Fibroblast of villous mesenchyme (primary cell): ENCODE data around the gene CALHM1. TPM values are rescaled to one million over a fixed set of nuclear protein-coding genes. Genes with fewer than 3 reads are reported as not detected.

ENCODE experiments used
- DNase-seq: peaks from one replicate; pipeline ENCODE4 v3.0.0-alpha.2; 2010; ENCODE audit warnings: low read depth
- H3K4me3 ChIP-seq: 2 replicates; pipeline ENCODE4 v1.5.1; 2011; ENCODE audit warnings: low read depth, mild to moderate bottlenecking, low read length
- total RNA-seq: library from RNA; depleted of rRNA; stranded (reverse); fragments of >200 nt; gene quantifications from 2 replicates; pipeline ENCODE4 v1.2.3, GENCODE V29; 2012
- TF ChIP-seq, protein P1 (sequence below): IDR thresholded peaks from 2 replicates; pipeline ENCODE4 v1.5.1; 2012; ENCODE audit warnings: low read depth, mild to moderate bottlenecking, low read length; ENCODE audit not compliant: insufficient read depth

CALHM1 gene
- total RNA-seq, 1 donor = not detected

GRCh38 chr10:103456074-103456660 is 2.5 kb downstream of the CALHM1 start:
- DNase-seq = no peak
- TF ChIP-seq, protein P1, sequence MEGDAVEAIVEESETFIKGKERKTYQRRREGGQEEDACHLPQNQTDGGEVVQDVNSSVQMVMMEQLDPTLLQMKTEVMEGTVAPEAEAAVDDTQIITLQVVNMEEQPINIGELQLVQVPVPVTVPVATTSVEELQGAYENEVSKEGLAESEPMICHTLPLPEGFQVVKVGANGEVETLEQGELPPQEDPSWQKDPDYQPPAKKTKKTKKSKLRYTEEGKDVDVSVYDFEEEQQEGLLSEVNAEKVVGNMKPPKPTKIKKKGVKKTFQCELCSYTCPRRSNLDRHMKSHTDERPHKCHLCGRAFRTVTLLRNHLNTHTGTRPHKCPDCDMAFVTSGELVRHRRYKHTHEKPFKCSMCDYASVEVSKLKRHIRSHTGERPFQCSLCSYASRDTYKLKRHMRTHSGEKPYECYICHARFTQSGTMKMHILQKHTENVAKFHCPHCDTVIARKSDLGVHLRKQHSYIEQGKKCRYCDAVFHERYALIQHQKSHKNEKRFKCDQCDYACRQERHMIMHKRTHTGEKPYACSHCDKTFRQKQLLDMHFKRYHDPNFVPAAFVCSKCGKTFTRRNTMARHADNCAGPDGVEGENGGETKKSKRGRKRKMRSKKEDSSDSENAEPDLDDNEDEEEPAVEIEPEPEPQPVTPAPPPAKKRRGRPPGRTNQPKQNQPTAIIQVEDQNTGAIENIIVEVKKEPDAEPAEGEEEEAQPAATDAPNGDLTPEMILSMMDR = no peak
- no peak overlapping the region for H3K4me3 ChIP-seq

DNA sequence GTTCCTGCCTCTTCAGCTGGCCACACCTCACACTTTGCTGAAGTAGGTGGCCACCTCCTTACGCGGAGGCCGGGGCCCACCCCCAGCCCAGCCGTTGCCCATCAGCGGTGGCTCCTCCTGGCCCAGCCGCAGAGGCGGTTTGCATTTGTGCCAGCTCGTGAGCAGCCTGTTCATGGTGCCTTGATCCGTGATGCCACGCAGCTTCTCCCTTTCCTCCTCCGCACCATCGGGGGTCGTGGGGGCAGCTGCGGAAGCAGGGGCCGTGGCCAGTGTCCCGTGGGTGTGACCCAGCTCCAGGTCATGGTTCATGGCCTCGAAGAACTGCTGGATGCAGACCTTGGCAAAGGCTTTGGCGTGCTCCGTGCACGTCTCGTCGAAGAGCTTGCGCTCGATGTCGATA is 3.5 kb downstream of the CALHM1 start:
- DNase-seq = no peak
- TF ChIP-seq, protein P1 = no peak

GRCh38 chr10:103454026-103454425 is 4.7 kb downstream of the CALHM1 start:
- TF ChIP-seq, protein P1 = no peak
- no peak for DNase-seq

More for the DNA sequence above, 3.5 kb downstream of the CALHM1 start:
- H3K4me3 ChIP-seq = no peak overlapping the region

DNA sequence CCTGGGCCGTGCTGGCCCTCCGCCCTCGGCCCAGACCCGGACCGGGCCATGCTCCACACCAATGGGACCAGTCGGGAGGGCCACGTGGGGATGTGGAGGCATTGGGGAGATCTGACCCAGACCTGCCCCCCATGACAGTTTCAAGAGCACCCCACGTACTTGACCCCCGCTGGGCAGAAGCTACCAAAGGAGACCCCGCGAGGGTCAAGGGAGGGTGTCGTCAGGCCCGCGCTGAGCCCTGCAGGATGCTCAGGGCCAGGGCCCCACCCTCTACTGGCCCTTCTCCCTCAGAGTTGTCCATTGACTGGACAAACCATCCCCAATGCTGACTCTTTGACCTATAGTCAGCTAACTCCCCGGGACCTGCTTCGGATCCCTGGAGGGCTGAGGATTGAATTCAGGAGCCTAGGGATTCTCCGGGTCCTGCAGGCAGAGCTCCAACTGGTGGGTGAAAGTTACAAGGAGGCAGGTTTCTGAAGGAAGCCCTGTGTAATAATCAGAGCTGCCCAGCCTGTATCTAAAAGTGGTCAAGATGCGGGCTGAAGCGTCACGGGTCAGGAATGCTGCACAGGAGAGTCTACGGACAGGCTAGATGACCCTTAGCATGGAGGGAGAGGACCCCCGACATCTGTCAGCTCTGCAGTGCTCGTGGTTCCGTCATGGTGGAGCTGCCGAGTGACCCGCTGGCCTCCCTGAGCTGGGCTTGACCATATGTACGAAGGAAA is 6.0 kb downstream of the CALHM1 start:
- H3K4me3 ChIP-seq = peak overlapping the region; percentile 73
- TF ChIP-seq, protein P1 = no peak
- no peak for DNase-seq

More at GRCh38 chr10:103454026-103454425, 4.7 kb downstream of the CALHM1 start:
- no peak overlapping the region for H3K4me3 ChIP-seq

- DNase-seq = peak; percentile 60
- TF ChIP-seq, protein P1 = peak; percentile 3
- H3K4me3 ChIP-seq = peak within 1 kb of the TSS; percentile 73
Observed at GRCh38 chr10:103451831-103452505, 6.7 kb downstream of the CALHM1 start, which contains the start of gene CALHM2. Gene CALHM2, minus strand, starts transcription at chr10:103452370. Its CDS starts 2,429 bp downstream, at chr10:103449941.

DNA sequence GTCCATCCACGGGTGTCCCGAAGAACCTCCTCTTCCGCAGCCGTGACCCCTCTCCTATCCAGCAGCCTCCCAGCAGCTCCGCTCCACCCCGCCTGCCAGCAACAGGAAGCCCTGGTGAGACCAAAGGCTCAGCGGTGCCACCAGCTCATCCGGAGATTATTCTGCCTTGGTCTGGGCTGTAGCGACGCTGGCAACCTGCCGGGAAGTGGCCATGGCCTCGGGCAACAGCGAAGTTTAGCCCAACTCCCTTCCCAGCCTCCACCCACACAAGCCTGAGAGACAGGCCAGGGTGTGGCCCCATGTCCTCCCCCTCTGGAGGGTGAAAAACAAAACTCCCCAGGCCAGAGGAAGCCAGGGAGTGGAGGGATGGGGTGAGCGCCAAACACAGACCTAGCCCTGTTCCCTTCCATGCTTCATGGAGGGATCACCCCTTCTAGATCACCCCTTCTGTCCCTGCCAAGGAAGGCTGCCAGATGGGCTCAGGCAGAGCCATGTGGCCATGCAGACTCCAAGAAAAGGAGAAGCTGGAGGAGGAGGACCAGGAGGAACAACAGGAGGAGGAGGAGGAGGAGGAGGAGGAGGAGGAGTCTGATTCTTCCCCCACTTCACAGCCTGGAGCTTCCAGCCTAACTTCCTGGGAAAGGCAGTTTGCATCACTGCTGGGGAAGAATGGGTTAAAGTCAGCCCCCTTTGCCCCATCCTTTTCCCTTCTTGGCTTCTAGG is 7.4 kb downstream of the CALHM1 start:
- TF ChIP-seq, protein P1 = no peak
- DNase-seq = peak; percentile 37
- H3K4me3 ChIP-seq = peak overlapping the region; percentile 73
